Calu3 (cell line): ENCODE data around the gene RSPH1. TPM values are rescaled to one million over a fixed set of nuclear protein-coding genes. Genes with fewer than 3 reads are reported as not detected.

Source experiments
- BruUV-seq: library from RNA; stranded (reverse); fragments of 400-500 nt; replicated peaks from 2 replicates; lab custom pipeline; 2021; lab: Mats Ljungman, UMichigan
- CTCF ChIA-PET: fragments of 300-600 bp; sonication (Branson Sonifier 250); formaldehyde crosslinking; loops from one replicate; lab custom pipeline; 2022; ENCODE audit warnings: antibody characterized with exemption; lab: Charles Lee
- DNase-seq: peaks from one replicate; pipeline ENCODE4 v3.0.0; 2022
- H3K27ac Mint-ChIP-seq: one replicate; pipeline ENCODE4 v1.8.0; 2022; ENCODE audit warnings: mixed read lengths; ENCODE audit not compliant: unreplicated experiment
- H3K27me3 Mint-ChIP-seq: one replicate; pipeline ENCODE4 v1.8.0; 2022; ENCODE audit warnings: mixed read lengths; ENCODE audit not compliant: unreplicated experiment
- H3K36me3 Mint-ChIP-seq: one replicate; pipeline ENCODE4 v1.8.0; 2022; ENCODE audit warnings: mild to moderate bottlenecking, moderate library complexity, mixed read lengths; ENCODE audit not compliant: insufficient read depth, unreplicated experiment
- H3K4me1 Mint-ChIP-seq: one replicate; pipeline ENCODE4 v1.8.0; 2022; ENCODE audit warnings: mild to moderate bottlenecking, low read depth, mixed read lengths; ENCODE audit not compliant: unreplicated experiment
- H3K4me3 Mint-ChIP-seq: one replicate; pipeline ENCODE4 v1.8.0; 2022; ENCODE audit warnings: mild to moderate bottlenecking, low read depth, moderate library complexity, mixed read lengths; ENCODE audit not compliant: unreplicated experiment
- H3K9me3 Mint-ChIP-seq: one replicate; pipeline ENCODE4 v1.8.0; 2022; ENCODE audit warnings: low read depth, mixed read lengths; ENCODE audit not compliant: unreplicated experiment
- intact Hi-C: fragments of 100-400 bp; cut with micrococcal nuclease; formaldehyde crosslinking; loops from one replicate; pipeline ENCODE4 v1.10.0; 2022; ENCODE audit not compliant: unreplicated experiment
- total RNA-seq: library from RNA; stranded (reverse); gene quantifications from 2 replicates; pipeline ENCODE4 v1.2.3, GENCODE V29; 2022
- TF ChIP-seq, protein P1 (sequence below): fragments of 200-600 bp; IDR thresholded peaks from one replicate; pipeline ENCODE4 v1.8.0; 2022; ENCODE audit warnings: antibody characterized with exemption; ENCODE audit not compliant: unreplicated experiment

RSPH1 gene
- total RNA-seq, 1 experiment from 2014 or later, result 2.2 TPM

DNA sequence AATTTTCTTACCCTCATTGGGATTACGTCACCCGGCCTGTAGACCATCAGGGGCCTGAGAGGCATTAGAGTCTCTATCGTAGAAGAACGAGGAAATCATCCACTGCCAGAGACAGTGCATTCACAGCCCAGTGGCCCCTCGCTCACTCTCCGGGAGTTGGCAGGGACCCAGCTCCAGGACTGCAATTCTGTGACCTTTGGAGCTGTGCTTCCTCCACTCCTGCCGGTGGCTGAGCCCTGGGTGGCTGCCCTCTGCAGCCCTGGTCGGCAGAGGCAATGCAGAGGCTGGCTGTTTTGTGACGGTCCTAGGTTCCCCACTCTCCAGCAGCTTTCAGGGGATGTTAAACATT, 30.3 kb upstream of the RSPH1 start:
- H3K4me1 Mint-ChIP-seq, result peaks cover 32% of the 10 kb centered on the region
- no peaks in the 10 kb centered on the region for H3K27me3 Mint-ChIP-seq
- H3K36me3 Mint-ChIP-seq, result peaks cover 18% of the 10 kb centered on the region
- H3K9me3 Mint-ChIP-seq, result no peaks in the 10 kb centered on the region
- peak; percentile 49 for DNase-seq
- H3K27ac Mint-ChIP-seq, result peak overlapping the region; percentile 11
- H3K4me3 Mint-ChIP-seq, result no peak overlapping the region
- TF ChIP-seq, protein P1, sequence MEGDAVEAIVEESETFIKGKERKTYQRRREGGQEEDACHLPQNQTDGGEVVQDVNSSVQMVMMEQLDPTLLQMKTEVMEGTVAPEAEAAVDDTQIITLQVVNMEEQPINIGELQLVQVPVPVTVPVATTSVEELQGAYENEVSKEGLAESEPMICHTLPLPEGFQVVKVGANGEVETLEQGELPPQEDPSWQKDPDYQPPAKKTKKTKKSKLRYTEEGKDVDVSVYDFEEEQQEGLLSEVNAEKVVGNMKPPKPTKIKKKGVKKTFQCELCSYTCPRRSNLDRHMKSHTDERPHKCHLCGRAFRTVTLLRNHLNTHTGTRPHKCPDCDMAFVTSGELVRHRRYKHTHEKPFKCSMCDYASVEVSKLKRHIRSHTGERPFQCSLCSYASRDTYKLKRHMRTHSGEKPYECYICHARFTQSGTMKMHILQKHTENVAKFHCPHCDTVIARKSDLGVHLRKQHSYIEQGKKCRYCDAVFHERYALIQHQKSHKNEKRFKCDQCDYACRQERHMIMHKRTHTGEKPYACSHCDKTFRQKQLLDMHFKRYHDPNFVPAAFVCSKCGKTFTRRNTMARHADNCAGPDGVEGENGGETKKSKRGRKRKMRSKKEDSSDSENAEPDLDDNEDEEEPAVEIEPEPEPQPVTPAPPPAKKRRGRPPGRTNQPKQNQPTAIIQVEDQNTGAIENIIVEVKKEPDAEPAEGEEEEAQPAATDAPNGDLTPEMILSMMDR, result no peak
- CTCF ChIA-PET, result interaction anchor here (0.5 to 1.2 kb wide), 2 partner anchors 50 to 59 kb away, joined by 4 to 7 read pairs; no protein-coding TSS in a partner anchor
- BruUV-seq, result no TSS peak
- intact Hi-C loops, result no loop called here

DNA sequence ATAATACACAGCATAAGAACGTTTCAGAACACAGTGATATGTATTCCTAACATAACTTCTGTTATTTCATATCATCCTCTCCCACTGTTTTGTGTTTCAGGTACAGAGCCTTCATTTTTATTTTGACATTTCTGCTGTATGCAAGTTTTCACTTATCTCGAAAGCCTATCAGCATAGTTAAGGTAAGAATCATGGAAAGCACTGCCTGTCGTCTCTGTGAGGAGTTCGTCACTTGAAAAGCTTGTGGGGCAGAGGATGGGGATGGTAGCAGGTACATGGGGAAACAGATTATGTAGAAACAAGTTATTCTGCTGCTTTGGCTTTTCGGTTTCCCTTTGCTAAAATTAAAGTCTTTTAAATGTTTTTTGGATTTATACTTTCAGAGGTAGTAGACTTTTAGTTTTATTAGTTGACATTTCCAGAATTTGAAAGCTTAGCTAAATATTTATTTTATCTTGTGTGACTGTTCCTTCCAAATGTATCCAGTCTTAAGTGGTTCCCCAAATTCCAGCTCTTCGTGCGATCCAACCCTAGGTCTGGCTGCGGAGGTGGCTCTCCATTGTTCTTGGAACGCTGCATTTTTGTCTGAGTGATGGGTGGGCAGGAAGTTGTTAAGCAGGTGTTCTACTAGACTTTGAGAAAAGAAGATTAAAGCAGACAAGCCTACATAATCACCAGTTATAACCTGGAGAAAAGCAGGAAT, 29.8 kb upstream of the RSPH1 start:
- TF ChIP-seq, protein P1, result no peak
- CTCF ChIA-PET, result interaction anchor here (0.5 to 1.2 kb wide), 2 partner anchors 50 to 59 kb away, joined by 4 to 7 read pairs; no protein-coding TSS in a partner anchor
- Mint-ChIP-seq H3K4me3 (peak overlapping the region; percentile 66), H3K9me3 (no peaks in the 10 kb centered on the region), H3K27me3 (no peaks in the 10 kb centered on the region), H3K36me3 (peaks cover 18% of the 10 kb centered on the region), H3K27ac (no peak overlapping the region), H3K4me1 (peaks cover 32% of the 10 kb centered on the region)
- intact Hi-C loops, result no loop called here
- DNase-seq, result no peak
- no TSS peak for BruUV-seq

DNA sequence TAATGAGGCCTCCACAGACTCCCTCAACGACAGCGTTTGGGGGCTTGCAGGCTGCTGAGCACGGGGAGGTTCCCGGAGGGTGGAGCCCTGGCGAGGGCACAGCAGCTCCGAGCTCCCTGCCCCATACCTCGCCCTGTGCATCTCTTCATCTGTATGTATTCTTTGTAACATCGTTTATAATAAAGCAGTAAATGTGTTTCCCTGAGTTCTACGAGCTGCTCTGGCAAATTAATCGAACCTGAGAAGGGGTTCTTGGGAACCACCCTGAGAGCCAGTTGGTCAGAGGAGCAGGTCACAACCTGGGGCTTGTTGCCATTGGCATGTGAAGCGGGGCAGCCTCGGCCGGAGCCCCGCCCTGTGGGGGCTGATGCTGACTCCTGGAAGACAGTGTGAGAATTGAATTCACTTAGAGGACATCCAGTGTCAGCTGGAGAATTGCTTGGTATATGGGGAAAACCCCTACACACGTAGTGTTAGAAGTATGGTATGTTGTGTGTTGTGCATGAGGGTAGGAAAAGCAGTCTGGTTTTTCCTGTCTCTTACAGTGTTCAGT, 29.1 kb upstream of the RSPH1 start:
- peak overlapping the region; percentile 66 for H3K4me3 Mint-ChIP-seq
- intact Hi-C loops, result no loop called here
- DNase-seq, result peak; percentile 35
- H3K9me3 Mint-ChIP-seq, result no peaks in the 10 kb centered on the region
- BruUV-seq, result no TSS peak
- CTCF ChIA-PET, result interaction anchor here (1.2 to 1.3 kb wide), 2 partner anchors 56 to 58 kb away, joined by 4 read pairs; no protein-coding TSS in a partner anchor
- TF ChIP-seq, protein P1, result no peak
- peaks cover 18% of the 10 kb centered on the region for H3K36me3 Mint-ChIP-seq
- H3K27ac Mint-ChIP-seq, result peak overlapping the region; percentile 90
- no peaks in the 10 kb centered on the region for H3K27me3 Mint-ChIP-seq
- peaks cover 39% of the 10 kb centered on the region for H3K4me1 Mint-ChIP-seq

DNA sequence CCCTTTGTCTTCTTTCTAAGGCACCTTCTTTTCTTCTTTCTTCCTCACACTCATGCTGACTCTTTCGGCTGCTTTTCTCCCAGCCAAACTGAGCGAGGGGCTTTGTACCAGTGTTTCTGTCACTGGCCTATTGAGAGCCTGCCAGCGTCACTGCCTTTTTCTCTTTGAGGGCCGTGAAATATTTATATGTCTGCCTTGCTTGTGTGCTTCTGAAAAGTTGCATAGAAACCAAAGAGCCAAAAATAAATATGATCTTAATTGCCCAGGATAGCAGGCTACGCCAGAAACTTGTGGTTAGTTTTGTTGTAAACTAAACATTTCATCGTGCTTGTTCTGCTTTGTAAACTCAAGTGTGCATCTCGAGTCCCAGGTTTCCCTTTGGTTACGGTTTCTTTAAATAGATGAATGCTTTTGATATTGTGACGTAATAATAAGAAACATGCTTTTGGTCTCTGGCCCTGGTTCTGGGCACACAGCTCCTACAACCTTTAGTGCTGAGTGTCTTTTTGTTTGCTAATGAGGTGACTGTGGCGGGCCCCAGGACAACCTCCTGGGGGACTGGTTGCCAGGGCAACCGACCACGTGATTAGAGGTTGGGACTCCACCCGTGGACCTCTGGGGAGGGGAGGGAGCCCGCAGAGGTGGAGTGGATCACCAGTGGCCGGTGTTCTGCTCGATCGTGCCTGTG, 28.5 kb upstream of the RSPH1 start:
- no TSS peak for BruUV-seq
- no peaks in the 10 kb centered on the region for H3K27me3 Mint-ChIP-seq
- DNase-seq, result peak; percentile 43
- H3K9me3 Mint-ChIP-seq, result no peaks in the 10 kb centered on the region
- peak overlapping the region; percentile 90 for H3K27ac Mint-ChIP-seq
- peaks cover 45% of the 10 kb centered on the region for H3K4me1 Mint-ChIP-seq
- CTCF ChIA-PET, result interaction anchor here (1.3 kb wide), 1 partner anchor 55 kb away, joined by 4 read pairs; no protein-coding TSS in a partner anchor
- peaks cover 18% of the 10 kb centered on the region for H3K36me3 Mint-ChIP-seq
- peak overlapping the region; percentile 66 for H3K4me3 Mint-ChIP-seq
- TF ChIP-seq, protein P1, result no peak
- intact Hi-C loops, result no loop called here
